IPS-NIHi7 (cell line): ENCODE results near the gene CRYBB1.

Experiments used
- DNase-seq: peaks from one replicate; pipeline ENCODE4 v3.0.0; 2012; ENCODE audit warnings: mixed read lengths; ENCODE audit errors: extremely low spot score

The CRYBB1 gene

DNA sequence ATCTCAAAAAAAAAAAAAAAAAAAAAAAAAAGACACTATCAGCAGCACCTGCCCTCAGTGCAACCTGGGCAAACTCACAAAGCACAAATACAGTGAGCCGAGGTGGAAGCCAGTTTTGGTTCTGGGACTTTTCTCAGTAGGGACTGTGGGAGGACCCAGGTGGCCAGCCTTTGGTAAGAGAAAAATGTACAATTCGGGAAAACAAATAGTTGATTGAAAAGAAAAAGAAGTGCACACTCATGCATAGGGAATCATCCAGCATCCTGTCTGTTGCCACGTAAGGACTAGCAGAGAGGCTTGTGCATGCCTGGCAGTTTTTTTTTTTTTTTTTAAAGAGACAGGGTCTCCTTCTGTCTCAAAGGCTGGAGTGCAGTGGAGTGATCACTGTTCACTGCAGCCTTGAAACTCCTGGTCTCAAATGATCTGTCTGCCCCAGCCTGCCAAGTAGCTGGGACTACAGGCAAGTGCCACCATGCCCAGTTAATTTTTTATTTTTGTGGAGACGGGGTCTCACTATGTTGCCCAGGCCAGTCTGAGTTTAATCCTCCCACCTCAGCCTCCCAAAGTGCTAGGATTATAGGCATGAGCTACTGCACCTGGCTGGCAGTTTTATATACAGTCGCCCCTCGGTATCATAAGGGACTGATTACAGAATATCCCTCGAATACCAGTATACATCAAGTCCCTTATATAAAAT, 64.6 kb downstream of the CRYBB1 start:
- no peak for DNase-seq

DNA sequence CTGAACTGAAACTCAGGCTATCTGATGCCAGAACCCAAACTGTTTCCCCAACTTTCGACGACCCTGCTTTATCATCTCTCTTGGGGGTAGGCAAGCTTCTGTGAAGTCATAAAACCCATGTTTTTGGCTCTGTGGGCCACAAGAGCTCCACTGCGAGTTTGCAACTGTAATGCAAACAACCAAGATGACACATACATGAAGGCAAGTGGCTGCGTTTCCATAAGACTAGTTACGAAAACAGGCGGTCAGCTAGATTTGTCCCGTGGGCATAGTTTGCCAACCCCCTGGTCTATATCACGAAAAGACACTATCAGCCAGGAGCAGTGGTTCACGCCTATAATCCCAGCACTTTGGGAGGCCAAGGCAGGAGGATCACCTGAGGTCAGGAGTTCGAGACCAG, 65.4 kb downstream of the CRYBB1 start:
- no peak for DNase-seq

DNA sequence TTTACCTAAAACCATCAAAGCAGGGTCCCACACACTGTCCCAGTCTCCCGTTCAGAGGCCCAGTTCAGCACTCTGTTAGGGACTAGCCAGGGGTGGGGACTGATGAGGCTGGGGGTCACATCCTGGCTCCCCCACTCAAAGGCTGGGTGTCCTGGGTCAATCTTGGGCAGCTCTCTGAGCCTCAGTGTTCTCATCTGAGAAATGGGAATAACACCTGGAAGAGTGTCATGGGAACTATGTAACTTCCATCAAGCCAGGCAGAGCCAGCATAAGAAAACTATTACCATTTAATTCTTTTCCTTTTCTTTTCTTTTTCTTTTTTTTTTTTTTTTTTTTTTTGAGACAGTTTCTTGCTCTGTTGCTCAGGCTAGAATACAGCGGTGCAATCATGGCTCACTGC, 66.3 kb downstream of the CRYBB1 start:
- no peak for DNase-seq

DNA sequence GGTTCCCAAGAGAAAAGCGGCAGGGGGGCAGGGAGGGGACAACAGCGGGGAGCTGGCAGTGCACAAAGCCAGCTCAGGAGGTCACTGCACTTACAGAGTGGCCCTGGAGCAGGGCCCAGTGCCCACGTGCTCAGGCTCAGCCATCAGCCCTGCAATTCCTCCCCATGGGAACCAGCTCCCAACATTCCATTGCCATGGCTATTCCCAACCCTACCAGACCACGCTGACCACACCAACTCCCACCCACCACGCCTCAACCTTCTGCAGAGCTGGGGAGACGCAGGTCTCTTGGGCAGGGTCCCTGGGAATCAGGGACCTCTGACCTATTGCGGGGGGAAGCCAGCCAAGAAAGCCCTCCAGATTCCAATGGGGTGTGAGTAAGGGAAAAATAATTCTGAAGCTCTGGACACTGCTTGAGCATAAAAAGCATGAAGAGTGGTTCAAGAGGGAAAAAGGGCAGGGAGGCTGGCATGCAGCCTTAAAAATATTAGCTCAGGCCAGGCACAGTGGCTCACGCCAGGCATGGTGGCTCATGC, 67.3 kb downstream of the CRYBB1 start:
- DNase-seq = no peak

DNA sequence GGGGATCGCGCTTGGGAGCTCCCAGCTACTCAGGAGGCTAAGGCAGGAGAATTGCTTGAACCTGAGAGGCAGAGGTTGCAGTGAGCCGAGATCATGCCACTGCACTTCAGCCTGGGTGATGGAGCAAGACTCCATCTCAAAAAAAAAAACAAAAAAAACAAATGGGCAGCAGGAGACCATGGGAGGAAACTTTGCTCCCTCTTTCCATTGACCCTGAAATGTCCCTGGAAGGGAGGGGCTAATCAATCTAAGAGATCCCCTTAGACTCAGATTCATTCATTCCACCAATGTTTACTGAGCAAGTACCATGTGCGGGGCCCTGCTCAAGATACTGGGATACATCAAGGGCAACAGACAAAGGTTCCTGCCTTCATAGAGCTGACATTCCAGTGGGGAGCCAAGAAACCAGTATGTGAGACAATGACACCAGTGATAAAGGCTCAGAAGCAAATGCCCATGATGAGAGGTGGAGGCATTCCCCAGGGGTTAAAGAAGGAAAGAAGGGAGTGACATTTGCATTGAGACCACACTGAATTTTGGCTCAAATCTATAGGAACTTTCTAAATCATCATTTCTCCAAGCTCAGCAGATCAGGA, 67.8 kb downstream of the CRYBB1 start:
- no peak for DNase-seq
